HCT116 (cell line): ENCODE data around the gene RLBP1.

Source experiments
- CEBPB ChIP-seq: IDR thresholded peaks from 2 replicates; pipeline ENCODE4 v1.6.1; 2012; ENCODE audit warnings: low read depth
- EZH2 ChIP-seq: fragments of 200-600 bp; sonication (generic); IDR thresholded peaks from 2 replicates; pipeline ENCODE4 v1.6.1; 2017; ENCODE audit warnings: antibody characterized with exemption, mixed run types
- JUND ChIP-seq: IDR thresholded peaks from 2 replicates; pipeline ENCODE4 v1.6.1; 2012
- POLR2A ChIP-seq: IDR thresholded peaks from 2 replicates; pipeline ENCODE4 v1.7.0; 2011; ENCODE audit warnings: borderline replicate concordance; ENCODE audit not compliant: insufficient read depth, insufficient read length; ENCODE audit errors: extremely low read depth
- POLR2AphosphoS5 ChIP-seq: IDR thresholded peaks from 2 replicates; pipeline ENCODE4 v1.6.1; 2011; ENCODE audit warnings: mild to moderate bottlenecking, low read depth, low read length, moderate library complexity
- RAD21 ChIP-seq: IDR thresholded peaks from 2 replicates; pipeline ENCODE4 v1.6.1; 2012; ENCODE audit warnings: low read depth, mild to moderate bottlenecking
- SP1 ChIP-seq: IDR thresholded peaks from 2 replicates; pipeline ENCODE4 v1.6.1; 2012; ENCODE audit warnings: low read depth
- SRF ChIP-seq: IDR thresholded peaks from 2 replicates; pipeline ENCODE4 v1.6.1; 2012; ENCODE audit warnings: low read depth
- TCF7L2 ChIP-seq: IDR thresholded peaks from 2 replicates; pipeline ENCODE4 v1.7.0; 2011; ENCODE audit warnings: borderline replicate concordance, inconsistent platforms; ENCODE audit not compliant: insufficient read depth, insufficient read length; ENCODE audit errors: extremely low read depth
- YY1 ChIP-seq: IDR thresholded peaks from 2 replicates; pipeline ENCODE4 v1.6.1; 2011; ENCODE audit warnings: low read length, low read depth, moderate library complexity, mild to moderate bottlenecking; ENCODE audit not compliant: insufficient replicate concordance; ENCODE audit errors: extremely low read depth
- ZNF274 ChIP-seq: fragments of 200-500 bp; sonication (Bioruptor generic); IDR thresholded peaks from 2 replicates; pipeline ENCODE4 v1.6.1; 2014; ENCODE audit warnings: mild to moderate bottlenecking, low read depth, low read length, inconsistent platforms
- TF ChIP-seq, protein P1 (sequence below), 3 experiments: fragments of 200-600 bp in 1 of 3; sonication (generic) in 1 of 3; IDR thresholded peaks in 2 of 3; conservative IDR thresholded peaks in 1 of 3; 2 replicates each; pipeline ENCODE4 v1.5.1; 2012 to 2017; ENCODE audit warnings: low read depth in 2 of 3, low read length in 2 of 3, antibody characterized with exemption in 1 of 3, borderline replicate concordance in 1 of 3, control low read depth in 1 of 3, mild to moderate bottlenecking in 1 of 3, mixed read lengths in 1 of 3, mixed run types in 1 of 3, moderate library complexity in 1 of 3; ENCODE audit not compliant: insufficient read depth in 1 of 3
- TF ChIP-seq, protein P2 (sequence below): IDR thresholded peaks from 2 replicates; pipeline ENCODE4 v1.6.1; 2012; ENCODE audit warnings: low read depth
- TF ChIP-seq, protein P3 (sequence below): IDR thresholded peaks from 2 replicates; pipeline ENCODE4 v1.6.1; 2012

GRCh38 chr15:89192766-89193165 lies 28.6 kb downstream of the RLBP1 start:
- TF ChIP-seq POLR2A (no peak), EZH2 (no peak), POLR2AphosphoS5 (no peak), SRF (no peak), SP1 (no peak), ZNF274 (no peak), TCF7L2 (no peak), YY1 (no peak), RAD21 (no peak), CEBPB (no peak), JUND (no peak)
- TF ChIP-seq, protein P1, sequence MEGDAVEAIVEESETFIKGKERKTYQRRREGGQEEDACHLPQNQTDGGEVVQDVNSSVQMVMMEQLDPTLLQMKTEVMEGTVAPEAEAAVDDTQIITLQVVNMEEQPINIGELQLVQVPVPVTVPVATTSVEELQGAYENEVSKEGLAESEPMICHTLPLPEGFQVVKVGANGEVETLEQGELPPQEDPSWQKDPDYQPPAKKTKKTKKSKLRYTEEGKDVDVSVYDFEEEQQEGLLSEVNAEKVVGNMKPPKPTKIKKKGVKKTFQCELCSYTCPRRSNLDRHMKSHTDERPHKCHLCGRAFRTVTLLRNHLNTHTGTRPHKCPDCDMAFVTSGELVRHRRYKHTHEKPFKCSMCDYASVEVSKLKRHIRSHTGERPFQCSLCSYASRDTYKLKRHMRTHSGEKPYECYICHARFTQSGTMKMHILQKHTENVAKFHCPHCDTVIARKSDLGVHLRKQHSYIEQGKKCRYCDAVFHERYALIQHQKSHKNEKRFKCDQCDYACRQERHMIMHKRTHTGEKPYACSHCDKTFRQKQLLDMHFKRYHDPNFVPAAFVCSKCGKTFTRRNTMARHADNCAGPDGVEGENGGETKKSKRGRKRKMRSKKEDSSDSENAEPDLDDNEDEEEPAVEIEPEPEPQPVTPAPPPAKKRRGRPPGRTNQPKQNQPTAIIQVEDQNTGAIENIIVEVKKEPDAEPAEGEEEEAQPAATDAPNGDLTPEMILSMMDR (IDR thresholded peaks at IDR 0.05 in 2 of 3, conservative IDR thresholded peaks at IDR 0.05 in 1 of 3; ENCODE audit: borderline replicate concordance in 1 of 3, insufficient read depth in 1 of 3, low read depth in 2 of 3, low read length in 2 of 3) = no peak
- TF ChIP-seq, protein P2, sequence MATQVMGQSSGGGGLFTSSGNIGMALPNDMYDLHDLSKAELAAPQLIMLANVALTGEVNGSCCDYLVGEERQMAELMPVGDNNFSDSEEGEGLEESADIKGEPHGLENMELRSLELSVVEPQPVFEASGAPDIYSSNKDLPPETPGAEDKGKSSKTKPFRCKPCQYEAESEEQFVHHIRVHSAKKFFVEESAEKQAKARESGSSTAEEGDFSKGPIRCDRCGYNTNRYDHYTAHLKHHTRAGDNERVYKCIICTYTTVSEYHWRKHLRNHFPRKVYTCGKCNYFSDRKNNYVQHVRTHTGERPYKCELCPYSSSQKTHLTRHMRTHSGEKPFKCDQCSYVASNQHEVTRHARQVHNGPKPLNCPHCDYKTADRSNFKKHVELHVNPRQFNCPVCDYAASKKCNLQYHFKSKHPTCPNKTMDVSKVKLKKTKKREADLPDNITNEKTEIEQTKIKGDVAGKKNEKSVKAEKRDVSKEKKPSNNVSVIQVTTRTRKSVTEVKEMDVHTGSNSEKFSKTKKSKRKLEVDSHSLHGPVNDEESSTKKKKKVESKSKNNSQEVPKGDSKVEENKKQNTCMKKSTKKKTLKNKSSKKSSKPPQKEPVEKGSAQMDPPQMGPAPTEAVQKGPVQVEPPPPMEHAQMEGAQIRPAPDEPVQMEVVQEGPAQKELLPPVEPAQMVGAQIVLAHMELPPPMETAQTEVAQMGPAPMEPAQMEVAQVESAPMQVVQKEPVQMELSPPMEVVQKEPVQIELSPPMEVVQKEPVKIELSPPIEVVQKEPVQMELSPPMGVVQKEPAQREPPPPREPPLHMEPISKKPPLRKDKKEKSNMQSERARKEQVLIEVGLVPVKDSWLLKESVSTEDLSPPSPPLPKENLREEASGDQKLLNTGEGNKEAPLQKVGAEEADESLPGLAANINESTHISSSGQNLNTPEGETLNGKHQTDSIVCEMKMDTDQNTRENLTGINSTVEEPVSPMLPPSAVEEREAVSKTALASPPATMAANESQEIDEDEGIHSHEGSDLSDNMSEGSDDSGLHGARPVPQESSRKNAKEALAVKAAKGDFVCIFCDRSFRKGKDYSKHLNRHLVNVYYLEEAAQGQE = no peak
- TF ChIP-seq, protein P3, sequence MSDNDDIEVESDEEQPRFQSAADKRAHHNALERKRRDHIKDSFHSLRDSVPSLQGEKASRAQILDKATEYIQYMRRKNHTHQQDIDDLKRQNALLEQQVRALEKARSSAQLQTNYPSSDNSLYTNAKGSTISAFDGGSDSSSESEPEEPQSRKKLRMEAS = no peak
